ENCODE measurements around the gene EHMT1. TPM values are rescaled to one million over a fixed set of nuclear protein-coding genes. Genes with fewer than 3 reads are reported as not detected.

The EHMT1 gene
- total and polyA plus RNA-seq, 2 of the 8 experiments (the other 6 are each of a cell fraction or from before 2014, with no cell fraction given): 95.7 to 163 TPM

DNA sequence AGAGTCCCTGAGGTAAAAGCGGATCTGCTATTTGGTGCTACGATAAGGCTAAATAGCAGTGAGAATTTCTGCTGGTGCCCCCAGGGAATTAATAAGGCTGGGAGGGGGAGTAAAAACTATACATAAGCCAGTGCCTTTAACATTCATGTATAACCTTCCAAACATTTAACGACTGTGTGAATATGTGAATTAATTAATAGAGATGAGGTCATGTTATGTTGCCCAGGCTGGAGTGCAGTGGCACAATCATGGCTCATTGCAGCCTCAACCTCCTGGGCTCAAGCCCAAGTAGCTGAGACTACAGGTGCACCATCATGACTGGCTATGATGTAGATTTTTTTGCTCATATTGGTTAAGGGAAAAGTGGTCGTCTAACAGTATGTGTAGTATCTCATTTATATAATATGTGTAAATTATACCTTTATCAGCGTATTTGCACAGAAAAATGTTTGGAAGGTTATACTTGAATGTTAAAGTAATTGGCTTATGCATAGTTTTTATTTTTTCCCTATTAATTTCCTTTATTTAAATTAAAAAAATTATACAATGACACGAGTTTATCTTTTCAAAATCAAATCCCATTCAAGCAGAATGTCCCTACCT, 64.6 kb downstream of the EHMT1 start (continued):
- TF ChIP-seq CHD7 (IDR thresholded peaks at IDR 0.05; ENCODE audit: insufficient replicate concordance, low read length) (no peak), SP2 (IDR thresholded peaks at IDR 0.05; ENCODE audit: low read length) (no peak), RXRA (IDR thresholded peaks at IDR 0.05; ENCODE audit: insufficient read depth, low read depth, low read length) (no peak), SIRT6 (IDR thresholded peaks at IDR 0.05; ENCODE audit: low read length) (no peak), BRCA1 (IDR thresholded peaks at IDR 0.05; ENCODE audit: low read depth, low read length) (no peak), NANOG (IDR thresholded peaks at IDR 0.05; ENCODE audit: insufficient read depth, low read depth, low read length, poor library complexity, severe bottlenecking) (no peak), GTF2F1 (IDR thresholded peaks at IDR 0.05; ENCODE audit: borderline replicate concordance, low read depth, low read length) (no peak), GABPA (IDR thresholded peaks at IDR 0.05; ENCODE audit: borderline replicate concordance, insufficient read depth, low read length) (no peak)
- TF ChIP-seq, protein P1, sequence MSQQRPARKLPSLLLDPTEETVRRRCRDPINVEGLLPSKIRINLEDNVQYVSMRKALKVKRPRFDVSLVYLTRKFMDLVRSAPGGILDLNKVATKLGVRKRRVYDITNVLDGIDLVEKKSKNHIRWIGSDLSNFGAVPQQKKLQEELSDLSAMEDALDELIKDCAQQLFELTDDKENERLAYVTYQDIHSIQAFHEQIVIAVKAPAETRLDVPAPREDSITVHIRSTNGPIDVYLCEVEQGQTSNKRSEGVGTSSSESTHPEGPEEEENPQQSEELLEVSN (IDR thresholded peaks at IDR 0.05): no peak

Data from H1 (cell line).